ENCODE measurements around the gene TMBIM4. TPM values are rescaled to one million over a fixed set of nuclear protein-coding genes. Genes with fewer than 3 reads are reported as not detected.
"Not testable (repeated sequence)": the region's sequence is repeated elsewhere in the genome, so short reads cannot be mapped to it uniquely, and the experiment has no call there.

Gene TMBIM4
- total RNA-seq, 1 experiment from 2014 or later = 115 TPM

- Histone ChIP-seq H3K9me3 (ENCODE audit: control insufficient read depth, insufficient read depth, low read depth, low read length) (no peaks in the 10 kb centered on the region), H3K27me3 (ENCODE audit: control insufficient read depth, insufficient read depth, low read length) (no peaks in the 10 kb centered on the region; the same call in 1 of the 2 replicates), H3K4me3 (ENCODE audit: low read depth in 2 of 2, low read length in 2 of 2) (no peak overlapping the region), H3K27ac (ENCODE audit: low read length) (no peak overlapping the region), H3K36me3 (ENCODE audit: control insufficient read depth, insufficient read depth, low read length) (no peaks in the 10 kb centered on the region), H3K4me1 (ENCODE audit: control insufficient read depth, insufficient read depth, low read length) (no peaks in the 10 kb centered on the region)
- ChIA-PET POLR2A (no interaction called here), CTCF (no interaction called here)
- ATAC-seq (no peak), DNase-seq (ENCODE audit: low read depth, low spot score) (no peak)
- no TSS peak for BruUV-seq (replicated peaks)
- in situ Hi-C loops (cut with HindIII; ENCODE audit: low pct_unique_long_range_greater_than_20kb, low sequenced_read_pairs) (no loop called here), intact Hi-C loops (cut with micrococcal nuclease; ENCODE audit: unreplicated experiment) (no loop called here)
- TF ChIP-seq SIN3A (IDR thresholded peaks at IDR 0.05; ENCODE audit: borderline replicate concordance, insufficient read depth, low read depth, low read length) (no peak), REST (IDR thresholded peaks at IDR 0.05; ENCODE audit: insufficient read depth in 1 of 2, low read depth in 2 of 2, low read length in 1 of 2) (no peak), TCF7L2 (IDR thresholded peaks at IDR 0.05; ENCODE audit: low read depth, low read length) (no peak), POLR2AphosphoS5 (IDR thresholded peaks at IDR 0.05; ENCODE audit: low read depth, low read length) (no peak)
- TF ChIP-seq, protein P1, sequence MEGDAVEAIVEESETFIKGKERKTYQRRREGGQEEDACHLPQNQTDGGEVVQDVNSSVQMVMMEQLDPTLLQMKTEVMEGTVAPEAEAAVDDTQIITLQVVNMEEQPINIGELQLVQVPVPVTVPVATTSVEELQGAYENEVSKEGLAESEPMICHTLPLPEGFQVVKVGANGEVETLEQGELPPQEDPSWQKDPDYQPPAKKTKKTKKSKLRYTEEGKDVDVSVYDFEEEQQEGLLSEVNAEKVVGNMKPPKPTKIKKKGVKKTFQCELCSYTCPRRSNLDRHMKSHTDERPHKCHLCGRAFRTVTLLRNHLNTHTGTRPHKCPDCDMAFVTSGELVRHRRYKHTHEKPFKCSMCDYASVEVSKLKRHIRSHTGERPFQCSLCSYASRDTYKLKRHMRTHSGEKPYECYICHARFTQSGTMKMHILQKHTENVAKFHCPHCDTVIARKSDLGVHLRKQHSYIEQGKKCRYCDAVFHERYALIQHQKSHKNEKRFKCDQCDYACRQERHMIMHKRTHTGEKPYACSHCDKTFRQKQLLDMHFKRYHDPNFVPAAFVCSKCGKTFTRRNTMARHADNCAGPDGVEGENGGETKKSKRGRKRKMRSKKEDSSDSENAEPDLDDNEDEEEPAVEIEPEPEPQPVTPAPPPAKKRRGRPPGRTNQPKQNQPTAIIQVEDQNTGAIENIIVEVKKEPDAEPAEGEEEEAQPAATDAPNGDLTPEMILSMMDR (IDR thresholded peaks at IDR 0.05) = no peak
These were observed 13.2 kb upstream of the TMBIM4 start for GRCh38 chr12:66182956-66183355.

- Histone ChIP-seq H3K27me3 (ENCODE audit: control insufficient read depth, insufficient read depth, low read length) (peaks cover 7% of the 10 kb centered on the region; the same call in 1 of the 2 replicates), H3K4me3 (ENCODE audit: low read depth in 2 of 2, low read length in 2 of 2) (no peak overlapping the region), H3K36me3 (ENCODE audit: control insufficient read depth, insufficient read depth, low read length) (no peaks in the 10 kb centered on the region), H3K27ac (ENCODE audit: low read length) (no peak overlapping the region), H3K4me1 (ENCODE audit: control insufficient read depth, insufficient read depth, low read length) (no peaks in the 10 kb centered on the region), H3K9me3 (ENCODE audit: control insufficient read depth, insufficient read depth, low read depth, low read length) (no peaks in the 10 kb centered on the region)
- intact Hi-C loops (cut with micrococcal nuclease; ENCODE audit: unreplicated experiment) (no loop called here), in situ Hi-C loops (cut with HindIII; ENCODE audit: low pct_unique_long_range_greater_than_20kb, low sequenced_read_pairs) (no loop called here)
- POLR2A ChIA-PET = interaction anchor here (0.7 kb wide), 1 partner anchor 15 kb away, joined by 6 read pairs; no protein-coding TSS in a partner anchor
- ATAC-seq (no peak), DNase-seq (ENCODE audit: low read depth, low spot score) (no peak)
- CTCF ChIA-PET = interaction anchor here (0.6 kb wide), 1 partner anchor 94 kb away, joined by 3 read pairs; no protein-coding TSS in a partner anchor
- no TSS peak for BruUV-seq (replicated peaks)
- no peak for TF ChIP-seq TCF7L2 (IDR thresholded peaks at IDR 0.05; ENCODE audit: low read depth, low read length)
- no peak for TF ChIP-seq SIN3A (IDR thresholded peaks at IDR 0.05; ENCODE audit: borderline replicate concordance, insufficient read depth, low read depth, low read length)
- no peak for TF ChIP-seq POLR2AphosphoS5 (IDR thresholded peaks at IDR 0.05; ENCODE audit: low read depth, low read length)
- TF ChIP-seq, protein P1 (IDR thresholded peaks at IDR 0.05) = no peak
- TF ChIP-seq REST (IDR thresholded peaks at IDR 0.05; ENCODE audit: insufficient read depth in 1 of 2, low read depth in 2 of 2, low read length in 1 of 2) = no peak
These were observed 6.5 kb upstream of the TMBIM4 start for GRCh38 chr12:66176105-66176900.

DNA sequence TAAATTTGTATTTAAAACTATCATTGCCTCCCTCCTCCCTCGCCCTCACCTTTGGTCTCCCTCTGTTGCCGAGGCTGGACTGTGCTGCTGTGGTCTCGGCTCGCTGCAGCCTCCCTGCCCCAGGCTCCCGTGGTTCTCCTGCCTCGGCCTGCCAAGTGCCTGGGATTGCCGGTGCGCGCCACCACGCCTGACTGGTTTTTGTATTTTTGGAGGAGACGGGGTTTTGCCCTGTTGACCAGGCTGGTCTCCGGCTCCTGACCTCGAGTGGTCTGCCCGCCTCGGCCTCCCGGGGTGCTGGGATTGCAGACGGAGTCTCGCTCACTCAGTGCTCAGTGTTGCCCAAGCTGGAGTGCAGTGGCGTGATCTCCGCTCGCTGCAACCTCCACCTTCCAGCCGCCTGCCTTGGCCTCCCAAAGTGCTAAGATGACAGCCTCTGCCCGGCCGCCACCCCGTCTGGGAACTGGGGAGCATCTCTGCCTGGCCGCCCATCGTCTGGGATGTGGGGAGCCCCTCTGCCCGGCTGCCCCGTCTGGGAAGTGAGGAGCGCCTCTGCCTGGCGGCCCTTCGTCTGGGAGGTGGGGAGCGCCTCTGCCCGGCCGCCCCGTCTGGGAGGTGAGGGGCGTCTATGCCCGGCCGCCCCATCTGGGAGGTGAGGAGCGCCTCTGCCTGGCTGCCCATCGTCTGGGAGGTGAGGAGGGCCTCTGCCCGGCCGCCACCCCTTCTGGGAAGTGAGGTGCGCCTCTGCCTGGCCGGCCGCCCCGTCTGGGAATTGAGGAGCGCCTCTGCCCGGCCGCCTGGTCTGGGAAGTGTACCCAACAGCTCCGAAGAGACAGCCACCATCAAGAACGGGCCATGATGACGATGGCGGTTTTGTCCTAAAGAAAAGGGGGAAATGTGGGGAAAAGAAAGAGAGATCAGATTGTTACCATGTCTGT is 4.9 kb upstream of the TMBIM4 start:
- H3K27ac ChIP-seq (ENCODE audit: low read length); H3K4me1 ChIP-seq (ENCODE audit: control insufficient read depth, insufficient read depth, low read length); H3K4me3 ChIP-seq (ENCODE audit: low read depth in 2 of 2, low read length in 2 of 2); H3K27me3 ChIP-seq (ENCODE audit: control insufficient read depth, insufficient read depth, low read length); BruUV-seq (replicated peaks); intact Hi-C loops (cut with micrococcal nuclease; ENCODE audit: unreplicated experiment); H3K36me3 ChIP-seq (ENCODE audit: control insufficient read depth, insufficient read depth, low read length); in situ Hi-C loops (cut with HindIII; ENCODE audit: low pct_unique_long_range_greater_than_20kb, low sequenced_read_pairs); H3K9me3 ChIP-seq (ENCODE audit: control insufficient read depth, insufficient read depth, low read depth, low read length); ATAC-seq; POLR2A ChIA-PET; DNase-seq (ENCODE audit: low read depth, low spot score); CTCF ChIA-PET: not testable (repeated sequence)
